Germinal center (tissue), 1 donor: ENCODE measurements around the gene DNAJC11.
A peak's percentile ranks its signal among the peaks of the same experiment; 100 is the strongest.
"Not testable (repeated sequence)": the region's sequence is repeated elsewhere in the genome, so short reads cannot be mapped to it uniquely, and the experiment has no call there.

Experiments
- DNase-seq: peaks from one replicate; pipeline ENCODE4 v3.0.0; 2012; ENCODE audit warnings: mixed read lengths, low spot score

DNAJC11 gene

DNA sequence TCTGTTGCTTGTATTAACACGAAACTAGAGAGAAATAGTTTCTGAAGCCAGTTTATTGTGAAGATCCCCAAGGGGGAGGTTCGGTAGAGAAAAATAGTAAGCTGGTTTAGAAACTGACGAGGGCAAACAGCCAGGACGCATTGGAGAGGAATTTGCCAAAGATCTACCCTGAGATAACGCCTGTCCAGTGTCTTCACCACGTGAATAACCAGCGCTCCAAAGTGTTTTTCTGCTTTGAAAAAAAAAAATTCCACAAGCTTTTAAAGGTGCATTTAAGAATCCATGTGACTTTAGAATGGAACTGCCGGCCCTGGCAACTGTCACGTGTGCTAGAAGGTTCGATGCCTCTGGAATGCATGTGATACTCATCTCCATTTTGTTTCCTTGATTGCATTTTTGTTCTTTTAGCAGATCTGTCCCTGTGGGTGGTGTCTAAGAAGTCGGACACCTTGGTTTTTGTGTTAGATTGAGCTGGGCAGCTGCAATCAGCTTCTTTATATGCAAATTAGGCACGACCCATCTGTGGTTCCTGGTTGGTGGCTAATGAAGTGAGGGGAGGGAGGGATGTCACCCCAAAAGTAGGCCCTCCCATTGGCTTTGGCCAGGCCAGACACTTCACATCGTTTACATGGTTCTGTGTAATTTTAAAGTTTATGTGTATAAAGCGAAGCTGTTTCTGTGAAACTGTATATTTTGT lies 78.2 kb downstream of the DNAJC11 start:
- peak; percentile 33 for DNase-seq

DNA sequence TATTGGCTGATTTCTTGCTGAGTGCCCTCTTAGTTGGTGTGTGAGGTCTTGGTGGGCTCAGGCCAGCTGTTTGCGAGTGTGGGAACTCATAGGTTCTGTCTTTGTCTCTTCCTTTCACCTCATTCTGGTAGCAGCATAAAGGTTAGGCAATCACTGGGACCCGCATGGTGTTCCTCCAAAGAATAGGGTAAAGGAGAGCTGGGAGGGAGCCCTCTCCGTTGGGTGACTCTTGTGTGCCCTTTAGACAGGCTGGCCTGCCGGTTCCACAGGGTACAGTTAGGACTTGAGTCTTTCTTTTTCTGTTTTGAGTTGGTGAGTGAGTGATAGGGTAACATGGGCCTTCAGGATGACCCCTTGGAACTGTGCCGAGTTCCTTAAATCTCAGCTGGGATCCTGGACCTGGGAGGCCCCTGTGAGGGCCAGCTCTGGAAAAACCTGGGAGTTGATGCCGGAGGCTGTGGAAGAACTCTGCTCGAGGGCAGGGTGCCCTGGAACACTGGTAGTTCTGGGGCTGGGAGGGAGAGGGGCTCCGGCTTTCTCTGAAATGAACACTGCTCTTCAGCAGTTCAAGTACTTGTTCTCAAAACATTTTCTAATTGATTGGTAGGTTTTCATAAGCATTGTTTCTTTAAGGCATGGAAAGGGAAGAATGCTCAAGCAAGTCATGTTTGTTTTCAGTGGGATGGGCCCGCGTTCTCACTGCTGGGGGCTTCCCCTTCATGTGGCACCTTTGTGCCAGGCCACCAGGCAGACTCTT lies 79.0 kb downstream of the DNAJC11 start:
- no peak for DNase-seq

DNA sequence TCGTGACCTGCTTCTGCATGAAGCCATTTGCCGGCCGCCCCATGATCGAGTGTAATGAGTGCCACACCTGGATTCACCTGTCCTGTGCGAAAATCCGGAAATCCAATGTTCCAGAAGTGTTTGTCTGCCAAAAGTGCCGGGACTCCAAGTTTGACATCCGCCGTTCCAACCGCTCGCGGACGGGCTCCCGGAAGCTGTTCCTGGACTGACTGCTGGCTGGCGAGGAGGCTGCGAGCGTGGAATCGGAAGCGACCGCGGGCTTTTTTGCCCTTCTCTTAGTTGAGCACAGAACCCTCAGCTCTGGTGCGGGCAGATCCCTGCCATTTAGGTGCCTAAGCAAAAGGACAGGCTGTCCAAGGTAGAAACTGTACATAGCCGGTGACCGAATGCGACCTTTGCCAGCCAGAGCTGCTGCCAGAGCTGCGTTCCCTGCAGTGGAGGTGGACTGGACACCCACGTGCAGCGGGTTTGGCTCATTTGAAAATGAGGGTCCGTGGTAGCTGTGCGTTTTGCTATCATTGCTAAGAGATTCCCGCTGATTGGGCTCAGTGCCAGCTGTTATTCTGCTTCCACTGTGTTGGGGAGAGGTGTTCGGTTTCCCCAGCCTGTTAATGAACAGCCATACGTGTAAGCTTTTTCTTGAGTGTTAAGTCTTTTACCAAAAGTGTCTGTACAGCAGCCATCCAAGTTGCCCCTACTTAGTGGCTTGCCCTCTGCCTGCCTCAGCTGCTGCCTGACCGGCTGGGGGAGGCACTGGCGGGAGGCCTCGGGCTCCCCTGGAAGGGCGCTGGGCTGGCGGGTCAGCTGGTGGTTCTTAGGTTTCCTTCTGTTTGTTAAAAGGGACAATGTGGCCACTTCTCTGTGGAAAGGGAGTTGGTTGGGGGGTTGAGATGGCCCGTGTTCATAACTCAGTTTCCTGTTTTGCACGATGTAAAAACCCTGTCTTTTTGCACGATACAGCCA lies 79.9 kb downstream of the DNAJC11 start:
- no peak for DNase-seq

DNA sequence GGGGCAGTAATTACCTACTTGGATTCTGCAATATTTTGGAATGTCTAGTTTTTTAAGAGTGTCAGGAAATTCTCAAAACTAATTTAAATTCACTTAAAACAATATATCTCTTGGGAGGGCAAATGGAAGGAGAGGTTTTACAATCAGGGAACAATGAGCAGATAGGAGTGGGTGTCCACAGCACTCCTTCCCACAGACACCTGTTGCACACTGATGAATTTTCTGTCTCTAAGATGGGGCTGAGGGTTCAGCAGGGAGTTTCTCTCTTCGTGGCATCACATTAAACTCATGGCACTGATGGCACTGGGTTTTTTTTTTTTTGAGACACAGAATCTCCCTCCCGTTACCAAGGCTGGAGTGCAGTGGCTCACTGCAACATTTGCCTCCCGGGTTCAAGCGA lies 82.6 kb downstream of the DNAJC11 start:
- DNase-seq, result no peak

DNA sequence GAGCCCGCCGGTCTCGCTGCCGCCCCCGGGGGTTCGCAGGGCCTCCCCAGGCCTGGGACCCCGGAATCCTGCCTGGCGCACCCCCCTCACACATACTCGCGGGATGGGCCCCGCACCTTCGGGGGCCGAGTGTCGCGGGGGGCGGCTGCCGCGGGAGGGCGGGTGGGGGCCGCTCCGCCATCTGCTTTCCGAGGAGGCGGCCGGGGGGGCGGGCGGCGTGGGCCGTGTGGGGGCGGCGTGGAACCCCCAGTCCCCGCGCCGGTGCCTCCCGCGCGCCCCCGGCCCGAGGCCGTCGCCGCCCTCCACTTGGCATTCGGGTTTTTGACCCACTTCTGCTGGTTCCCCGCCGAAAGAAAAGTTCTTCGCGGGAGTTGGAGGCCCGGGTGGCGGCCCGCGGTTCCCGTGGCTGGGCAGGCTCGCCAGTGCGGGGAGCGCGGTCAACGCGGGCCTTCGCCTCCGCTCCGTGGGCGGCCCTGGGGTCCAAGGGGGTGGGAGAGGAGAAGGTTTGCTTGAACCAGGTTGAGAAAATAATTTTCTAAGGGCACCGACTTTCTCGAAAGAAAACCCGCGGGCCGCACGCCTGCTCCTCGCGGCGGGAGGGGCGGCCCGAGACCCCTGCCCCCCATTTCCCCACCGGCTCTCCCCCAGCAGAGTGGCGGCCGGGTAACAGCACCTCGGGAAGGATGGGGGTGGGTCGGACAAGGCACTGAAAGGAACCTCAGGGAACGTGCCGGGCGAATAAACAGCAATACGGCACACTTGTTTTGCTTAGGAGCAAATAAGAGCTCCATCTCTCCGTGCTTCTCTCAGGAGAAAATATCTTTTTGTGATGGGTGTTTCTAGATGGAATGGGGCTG lies 86.5 kb downstream of the DNAJC11 start:
- peak; percentile 27 for DNase-seq

DNA sequence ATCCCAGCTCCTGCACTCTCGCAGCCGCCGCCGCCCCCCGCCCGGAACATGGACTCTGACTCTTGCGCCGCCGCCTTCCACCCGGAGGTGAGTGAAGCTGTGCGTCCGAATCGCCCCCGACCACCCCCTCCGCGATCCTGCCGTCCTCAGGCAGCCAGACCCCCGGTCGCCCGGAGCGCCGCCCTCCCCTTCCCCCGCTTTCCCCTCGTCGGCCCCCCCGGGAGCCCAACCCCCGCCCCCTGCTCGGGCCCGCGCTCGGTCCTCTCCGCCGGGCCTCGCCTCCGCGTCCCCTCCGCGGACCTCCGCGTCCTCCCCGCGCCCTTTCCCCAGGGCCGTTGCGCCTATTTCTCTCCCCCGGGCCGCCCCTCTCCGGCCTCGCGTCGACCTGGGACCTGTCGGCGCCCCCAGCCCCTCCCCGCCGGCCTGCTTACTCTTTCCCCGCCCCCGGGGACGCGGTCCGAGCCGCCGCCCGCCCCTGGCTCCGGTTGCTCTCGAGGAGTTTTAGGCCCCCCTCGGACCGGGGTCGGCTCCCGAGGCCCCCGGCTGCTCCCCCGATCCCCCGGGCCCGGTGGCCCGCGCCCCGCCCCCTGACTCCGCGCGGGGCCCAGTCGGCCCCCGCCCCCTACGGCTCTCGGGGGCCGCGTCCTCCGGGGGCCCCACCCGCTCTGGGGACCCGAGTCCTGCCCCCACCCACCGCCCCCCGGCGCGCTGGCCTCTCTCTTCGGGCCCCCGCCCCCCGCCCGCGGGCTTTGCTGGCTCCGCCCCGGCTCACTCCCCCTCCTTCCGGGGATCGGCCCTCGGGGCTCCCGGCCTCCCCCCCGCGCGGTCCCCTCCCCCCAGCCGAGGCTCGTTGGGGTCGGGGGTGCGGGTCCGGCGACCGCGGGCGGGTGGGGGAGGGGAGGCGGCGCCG lies 87.3 kb downstream of the DNAJC11 start:
- peak; percentile 72 for DNase-seq

DNA sequence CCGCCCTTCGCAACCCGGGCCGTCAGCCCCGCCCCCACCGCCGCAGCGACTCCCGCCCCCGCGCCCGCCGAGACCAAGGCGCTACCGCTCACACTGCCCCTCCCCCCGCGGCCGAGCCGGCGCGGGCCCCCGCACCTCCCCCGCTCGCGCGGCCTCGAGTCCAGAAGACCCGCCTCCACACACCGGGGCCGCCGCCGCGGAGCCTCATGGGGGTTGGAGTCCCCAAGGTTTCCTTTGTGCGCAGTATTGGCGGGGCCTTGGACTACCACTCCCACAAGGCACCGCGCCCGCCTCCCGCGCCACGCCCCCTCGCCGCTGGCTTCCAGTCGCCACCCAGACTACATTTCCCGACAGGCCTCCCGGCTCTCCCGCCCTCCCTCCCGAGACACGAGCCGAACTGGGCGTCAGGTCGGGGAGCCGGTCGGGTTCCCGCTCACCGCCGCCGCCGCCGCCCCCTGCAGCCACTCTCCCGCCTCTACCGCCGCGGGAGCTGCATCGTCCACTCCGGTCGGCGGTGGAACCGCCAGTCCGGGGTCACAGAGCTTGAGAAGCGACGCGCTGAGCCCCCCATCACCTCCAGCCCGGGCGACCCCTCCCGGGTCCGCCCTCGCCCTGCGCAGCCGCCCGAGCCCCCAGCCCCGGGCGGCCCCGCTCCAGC lies 88.1 kb downstream of the DNAJC11 start, which contains the start of gene PHF13:
Gene PHF13, plus strand, starts transcription at position 371 of the 658 bp plus-strand sequence. CDS start 336 bp downstream, outside the sequence.
- DNase-seq, result peak; percentile 98

DNA sequence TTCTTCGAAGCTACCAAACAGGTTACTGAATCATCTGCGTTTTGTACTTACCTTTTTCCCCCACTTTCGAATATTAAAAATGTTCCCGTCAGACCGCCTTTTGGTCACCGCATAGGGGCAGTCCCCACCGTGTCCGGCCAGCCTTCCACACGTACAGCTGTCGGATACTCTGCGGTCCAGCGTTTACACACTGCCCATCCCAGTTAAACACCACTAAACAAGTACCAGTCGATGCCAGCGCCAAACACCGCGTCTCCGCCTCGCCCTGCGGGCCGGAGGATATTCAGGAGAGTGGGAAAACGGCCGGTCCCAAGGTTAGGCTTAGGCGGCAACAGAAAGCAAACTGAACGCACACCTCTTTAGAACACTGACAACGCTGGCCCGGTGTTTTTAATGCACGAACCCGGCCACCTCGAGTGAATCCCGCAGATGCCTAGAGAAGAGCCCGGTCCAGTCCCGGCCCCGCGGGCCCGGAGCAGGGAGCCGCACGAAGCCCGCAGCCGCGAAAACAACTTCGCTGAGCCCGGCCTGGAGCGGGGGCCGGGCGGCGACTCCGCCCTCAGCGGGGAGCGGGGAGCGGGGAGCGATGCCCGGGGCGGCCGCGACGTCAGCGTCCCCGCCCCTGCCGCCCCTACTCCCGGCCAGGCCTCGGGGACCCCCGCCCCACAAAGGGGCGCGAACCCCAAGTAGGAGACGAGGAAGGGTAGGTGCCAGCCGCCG lies 88.8 kb downstream of the DNAJC11 start:
- no peak for DNase-seq

DNA sequence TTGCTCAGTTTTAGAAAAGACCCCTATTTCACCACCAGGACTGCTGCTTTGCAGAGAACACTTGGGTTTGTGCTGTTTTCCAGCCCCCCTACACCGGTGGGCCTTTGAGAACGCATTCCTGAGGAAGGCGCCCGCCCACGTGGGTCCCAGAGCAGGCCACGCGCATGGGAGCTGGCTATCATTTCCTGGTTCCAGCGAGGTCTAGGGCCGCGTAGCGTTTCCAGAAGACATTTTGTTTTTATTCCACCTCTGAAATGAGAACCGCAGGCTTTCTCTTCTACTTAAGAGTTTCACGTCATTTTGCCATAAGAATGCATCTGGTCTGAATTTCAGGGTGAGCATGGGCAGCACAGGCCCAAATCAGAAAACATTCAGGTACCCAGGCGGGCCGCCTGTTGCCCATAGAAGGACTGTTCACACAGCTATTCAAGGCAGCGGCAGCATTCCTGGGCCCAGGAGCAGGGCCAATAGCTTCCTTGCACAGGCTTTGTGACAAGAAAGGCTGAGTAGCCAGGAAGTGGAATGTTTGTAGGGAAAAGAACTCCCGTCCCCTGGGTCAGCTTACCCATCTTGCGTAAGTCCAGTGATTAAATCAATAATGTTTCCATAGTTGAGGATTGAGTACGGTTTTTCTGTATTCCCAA lies 97.6 kb downstream of the DNAJC11 start:
- no peak for DNase-seq

DNA sequence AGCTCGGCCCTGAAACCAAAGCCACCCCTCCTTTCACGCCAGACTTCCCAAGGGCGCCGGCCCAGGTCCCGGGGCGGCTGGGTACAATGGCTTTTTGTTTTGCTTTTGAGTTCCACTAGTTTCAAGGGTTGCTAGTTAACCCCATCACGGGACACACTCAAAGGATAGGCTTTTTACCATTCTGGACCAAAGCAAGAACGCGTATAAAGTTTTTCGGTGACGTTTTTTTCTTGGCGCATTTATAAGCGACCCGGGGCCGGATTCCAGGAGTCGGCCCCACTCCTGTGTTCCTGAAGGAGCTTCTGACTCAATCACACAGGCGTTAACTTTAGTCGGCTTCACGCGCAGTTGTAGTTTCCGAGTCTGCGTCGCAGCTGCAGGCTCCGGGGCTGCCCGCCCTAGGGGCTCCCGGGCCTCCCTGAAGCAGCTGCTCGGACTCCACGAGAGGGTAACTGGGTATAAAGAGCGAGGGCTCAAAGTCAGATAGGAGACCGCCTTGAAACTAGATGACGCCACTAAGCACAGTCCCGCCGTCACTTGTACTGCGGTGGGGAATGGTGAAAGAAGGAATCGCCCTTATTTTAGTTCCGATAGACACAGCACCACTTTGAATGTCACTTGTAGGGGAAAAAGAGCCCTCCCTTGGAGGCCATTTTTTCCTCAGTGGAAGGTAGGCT lies 98.2 kb downstream of the DNAJC11 start:
- peak; percentile 58 for DNase-seq

DNA sequence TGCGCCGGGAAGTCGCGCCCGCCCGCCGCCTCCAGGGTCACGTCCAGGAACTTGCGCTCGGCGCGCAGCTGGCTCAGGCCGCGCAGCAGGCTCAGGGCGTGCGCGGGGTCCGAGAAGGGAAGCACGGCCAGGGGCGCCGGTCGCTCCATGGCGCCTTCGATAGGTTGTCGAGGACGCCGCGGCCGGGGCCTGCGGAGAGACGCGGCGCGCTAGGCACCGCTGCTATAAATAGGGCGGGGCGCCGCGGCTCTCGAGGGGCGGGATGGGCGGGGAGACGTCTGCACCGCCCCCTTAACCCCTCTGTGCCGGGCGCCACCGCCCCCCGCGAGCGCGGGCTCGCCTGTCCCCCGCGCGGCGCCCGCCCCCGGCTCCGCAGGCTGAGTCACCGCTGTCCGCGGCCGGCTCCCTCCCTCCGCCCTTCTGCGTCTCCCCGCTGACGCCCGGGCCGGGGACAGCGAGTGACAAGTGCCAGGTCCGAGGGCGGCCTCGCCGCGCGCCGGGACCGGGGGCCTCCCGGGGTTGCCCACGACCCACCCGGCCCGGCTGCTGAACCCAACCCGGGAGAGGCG lies 98.9 kb downstream of the DNAJC11 start, which contains the start of gene KLHL21:
Gene KLHL21, minus strand, starts transcription at position 201 of the 569 bp plus-strand sequence. Its CDS starts 52 bp downstream, at position 149.
- peak; percentile 76 for DNase-seq

DNA sequence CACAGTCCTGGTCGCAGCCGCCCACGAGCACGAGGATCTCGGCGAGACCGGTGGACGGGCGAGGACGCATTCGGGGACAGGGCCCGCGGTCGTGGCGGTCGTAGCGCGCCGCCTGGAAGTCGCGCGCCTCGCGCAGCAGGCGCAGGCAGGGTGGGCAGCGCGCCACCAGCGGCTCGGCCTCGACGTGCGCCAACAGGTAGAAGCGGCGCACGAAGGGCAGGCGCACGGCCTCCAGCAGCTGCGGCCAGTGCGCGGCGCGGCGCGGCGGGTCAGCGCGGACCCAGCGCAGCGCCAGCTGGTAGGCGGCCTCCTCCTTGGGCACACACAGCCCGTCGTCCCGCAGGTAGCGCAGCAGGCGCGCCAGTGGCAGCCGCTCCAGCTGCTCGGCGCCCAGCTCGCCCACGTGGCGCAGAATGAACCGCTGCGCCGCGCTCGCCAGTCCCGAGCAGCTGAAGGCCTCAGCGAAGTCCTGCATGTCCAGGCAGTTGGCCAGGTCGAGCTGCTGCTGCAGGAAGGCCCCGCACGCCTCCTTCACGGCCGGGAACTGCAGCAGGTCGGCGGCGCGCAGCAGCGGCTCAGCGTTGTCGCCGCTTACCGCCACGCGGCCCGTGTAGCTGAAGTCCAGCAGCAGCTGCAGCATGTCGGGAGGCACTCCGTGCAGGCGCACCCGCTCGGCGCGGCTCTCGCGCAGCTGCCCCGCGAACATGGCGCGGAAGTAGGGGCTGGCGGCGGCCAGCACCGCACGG lies 99.5 kb downstream of the DNAJC11 start:
- peak; percentile 42 for DNase-seq

DNA sequence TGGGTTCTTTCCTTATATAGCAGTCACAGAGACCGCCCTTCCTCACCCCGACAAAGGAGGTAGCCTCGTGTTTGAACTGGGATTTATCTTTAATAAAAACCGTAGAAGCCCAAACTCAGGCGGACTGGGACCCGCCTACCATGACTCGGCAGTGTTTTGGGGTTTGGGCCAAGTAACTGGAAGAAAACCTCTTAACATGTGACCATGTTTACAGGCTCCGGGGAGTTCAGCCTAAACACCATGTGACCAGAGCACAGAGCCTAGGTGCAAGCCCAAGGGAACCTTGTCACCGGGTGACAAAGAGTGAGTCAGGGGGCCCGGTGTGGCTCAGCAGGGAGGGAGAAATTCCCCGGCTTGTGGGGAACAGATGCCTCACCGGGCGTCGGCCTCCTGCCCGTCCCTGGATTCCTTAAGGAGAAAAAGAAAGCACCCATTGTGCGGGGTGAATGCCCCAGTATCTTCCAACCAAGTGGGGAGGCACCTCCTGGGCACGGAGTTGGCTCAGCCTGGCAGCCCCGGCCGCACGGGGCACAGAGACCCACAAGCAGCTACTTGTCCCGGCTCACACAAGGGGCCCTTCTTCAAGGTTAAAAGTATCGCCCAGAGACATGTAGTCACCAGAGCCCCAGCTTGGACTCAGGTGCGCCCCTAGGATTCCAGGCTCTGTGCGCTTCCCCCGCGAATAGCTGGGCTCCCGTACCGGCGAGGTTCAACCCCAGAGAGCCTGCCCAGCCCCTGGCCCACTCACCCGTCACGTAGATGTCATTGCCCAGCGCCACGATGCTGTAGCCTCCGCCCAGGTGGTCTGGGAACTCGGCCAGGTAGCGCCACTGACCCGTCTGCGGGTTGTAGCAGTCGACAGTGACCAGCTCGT lies 100.3 kb downstream of the DNAJC11 start:
- DNase-seq, result peak; percentile 39

DNA sequence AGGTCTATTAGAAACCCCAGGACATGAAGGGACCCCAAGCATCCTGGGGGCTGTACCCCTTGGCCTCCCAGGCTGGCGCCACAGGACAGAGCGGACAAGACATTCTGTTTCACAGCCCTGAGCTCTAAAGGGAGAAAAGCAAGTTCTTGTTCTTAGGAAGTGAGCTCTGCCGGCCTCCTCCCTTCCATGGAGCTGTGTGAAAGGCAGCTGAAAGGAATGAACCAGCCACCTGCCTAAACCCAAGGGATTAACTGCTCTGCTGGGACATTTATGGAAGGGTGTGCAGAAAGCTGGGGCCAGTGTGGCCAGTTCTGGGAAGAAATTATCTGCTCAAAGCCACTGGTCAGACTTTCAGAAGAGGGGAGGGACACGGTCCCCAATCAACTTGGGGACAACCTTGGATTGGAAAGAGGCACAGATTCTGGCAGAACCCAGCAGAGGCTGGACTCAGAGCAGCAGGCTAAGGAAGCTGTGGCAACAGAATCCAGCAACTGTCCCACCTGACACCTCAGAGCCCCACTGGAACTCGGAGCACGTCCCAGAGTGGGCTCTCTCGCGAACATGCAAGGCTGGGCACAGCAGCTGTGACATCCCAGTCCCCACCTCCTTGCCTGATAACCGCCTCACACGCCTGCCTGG lies 101.1 kb downstream of the DNAJC11 start:
- no peak for DNase-seq

DNA sequence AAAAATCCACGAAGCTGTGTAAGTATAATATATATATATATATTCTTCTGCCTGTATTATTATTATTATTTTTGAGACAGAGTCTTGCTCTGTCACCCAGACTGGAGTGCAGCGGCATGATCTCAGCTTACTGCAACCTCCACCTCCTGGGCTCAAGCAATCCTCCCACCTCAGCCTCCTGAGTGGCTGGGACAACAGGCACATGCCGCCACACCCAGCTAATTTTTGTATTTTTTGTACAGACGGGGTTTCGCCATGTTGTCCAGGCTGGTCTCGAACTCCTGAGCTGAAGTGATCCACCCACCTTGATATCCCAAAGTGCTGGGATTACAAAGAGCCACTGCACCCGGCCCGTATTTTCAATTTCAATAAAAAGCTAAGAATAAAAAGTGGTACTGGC lies 101.6 kb downstream of the DNAJC11 start:
- DNase-seq, result not testable (repeated sequence)
